ENCODE measurements around the gene AKT3.

Gene AKT3

DNA sequence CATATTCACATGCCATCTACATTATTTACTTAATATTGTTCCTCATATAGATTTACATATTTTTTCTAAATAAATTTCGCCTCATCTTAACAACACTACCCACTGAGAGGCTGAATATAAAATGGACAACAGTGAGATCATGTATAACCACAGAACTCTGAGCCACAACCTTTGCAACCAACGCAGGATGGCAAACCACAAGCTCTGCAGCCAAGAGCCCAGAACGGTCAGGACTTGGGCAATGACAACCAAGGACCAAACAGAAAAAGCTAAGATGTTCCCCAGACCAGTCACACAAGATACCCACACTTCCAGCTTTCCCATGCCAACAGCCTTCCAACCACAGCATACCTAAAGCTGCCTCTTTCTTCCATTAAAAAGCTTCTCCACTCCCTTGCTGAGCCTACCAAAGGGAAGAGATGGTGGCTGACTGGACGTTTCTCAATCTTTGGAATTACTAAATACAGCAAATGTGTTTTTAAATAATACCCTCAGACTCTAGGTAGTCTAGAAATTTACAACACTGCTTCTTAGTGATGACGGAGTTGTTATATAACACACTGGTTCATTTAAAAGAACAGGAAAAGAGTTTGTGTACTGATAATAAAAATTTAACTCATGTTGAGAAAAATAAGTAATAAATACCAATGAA is 117.9 kb downstream of the AKT3 start:
- H3K4me3 ChIP-seq (ENCODE audit: low read length) = no peak overlapping the region
- H4K20me1 ChIP-seq (ENCODE audit: insufficient read depth, low read length) = no peaks in the 10 kb centered on the region
- no peaks in the 10 kb centered on the region for H3K9me2 ChIP-seq (replicated peaks; ENCODE audit: insufficient read depth, low read length)
- H3K27me3 ChIP-seq (replicated peaks; ENCODE audit: insufficient read depth, low read length) = no peaks in the 10 kb centered on the region
- DNase-seq = no peak
- no peaks in the 10 kb centered on the region for H3K9me3 ChIP-seq (replicated peaks; ENCODE audit: insufficient read depth, low read length)
- H3F3A ChIP-seq (ENCODE audit: insufficient read depth, low read length) = peaks cover 22% of the 10 kb centered on the region
- no peaks in the 10 kb centered on the region for H3K36me3 ChIP-seq (replicated peaks; ENCODE audit: insufficient read depth, low read length)
- no peak for TF ChIP-seq EZH2 (optimal IDR thresholded peaks at IDR 0.05; ENCODE audit: low read depth, low read length)
- TF ChIP-seq, protein P1, sequence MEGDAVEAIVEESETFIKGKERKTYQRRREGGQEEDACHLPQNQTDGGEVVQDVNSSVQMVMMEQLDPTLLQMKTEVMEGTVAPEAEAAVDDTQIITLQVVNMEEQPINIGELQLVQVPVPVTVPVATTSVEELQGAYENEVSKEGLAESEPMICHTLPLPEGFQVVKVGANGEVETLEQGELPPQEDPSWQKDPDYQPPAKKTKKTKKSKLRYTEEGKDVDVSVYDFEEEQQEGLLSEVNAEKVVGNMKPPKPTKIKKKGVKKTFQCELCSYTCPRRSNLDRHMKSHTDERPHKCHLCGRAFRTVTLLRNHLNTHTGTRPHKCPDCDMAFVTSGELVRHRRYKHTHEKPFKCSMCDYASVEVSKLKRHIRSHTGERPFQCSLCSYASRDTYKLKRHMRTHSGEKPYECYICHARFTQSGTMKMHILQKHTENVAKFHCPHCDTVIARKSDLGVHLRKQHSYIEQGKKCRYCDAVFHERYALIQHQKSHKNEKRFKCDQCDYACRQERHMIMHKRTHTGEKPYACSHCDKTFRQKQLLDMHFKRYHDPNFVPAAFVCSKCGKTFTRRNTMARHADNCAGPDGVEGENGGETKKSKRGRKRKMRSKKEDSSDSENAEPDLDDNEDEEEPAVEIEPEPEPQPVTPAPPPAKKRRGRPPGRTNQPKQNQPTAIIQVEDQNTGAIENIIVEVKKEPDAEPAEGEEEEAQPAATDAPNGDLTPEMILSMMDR (IDR thresholded peaks at IDR 0.05; ENCODE audit: low read length) = no peak
- TF ChIP-seq EZH2phosphoT487 (IDR thresholded peaks at IDR 0.05; ENCODE audit: low read length) = no peak
- no peaks in the 10 kb centered on the region for H3K79me2 ChIP-seq (ENCODE audit: low read length)
- peak overlapping the region; percentile 15; the same call in 1 of the 2 replicates for H3K27ac ChIP-seq (ENCODE audit: low read length)
- peaks cover 37% of the 10 kb centered on the region for H3K4me1 ChIP-seq (ENCODE audit: low read length)
- peak overlapping the region; percentile 29; the same call in 1 of the 2 replicates for H3K4me2 ChIP-seq (ENCODE audit: low read depth, low read length)
- H2AFZ ChIP-seq (ENCODE audit: low read length) = no peak overlapping the region
- H3K9ac ChIP-seq (ENCODE audit: low read length) = no peak overlapping the region

GRCh38 chr1:243731301-243731891 is 118.6 kb downstream of the AKT3 start:
- no peak for TF ChIP-seq EZH2 (optimal IDR thresholded peaks at IDR 0.05; ENCODE audit: low read depth, low read length)
- TF ChIP-seq, protein P1 (IDR thresholded peaks at IDR 0.05; ENCODE audit: low read length) = no peak
- no peak for TF ChIP-seq EZH2phosphoT487 (IDR thresholded peaks at IDR 0.05; ENCODE audit: low read length)
- no peak overlapping the region for H3K4me3 ChIP-seq (ENCODE audit: low read length)

GRCh38 chr1:243730487-243731150 is 119.4 kb downstream of the AKT3 start:
- no peak overlapping the region for H3K4me3 ChIP-seq (ENCODE audit: low read length)
- TF ChIP-seq EZH2 (optimal IDR thresholded peaks at IDR 0.05; ENCODE audit: low read depth, low read length) (no peak), EZH2phosphoT487 (IDR thresholded peaks at IDR 0.05; ENCODE audit: low read length) (no peak)
- TF ChIP-seq, protein P1 (IDR thresholded peaks at IDR 0.05; ENCODE audit: low read length) = no peak
- no peaks in the 10 kb centered on the region for H3K79me2 ChIP-seq (ENCODE audit: low read length)
- no peaks in the 10 kb centered on the region for H3K36me3 ChIP-seq (replicated peaks; ENCODE audit: insufficient read depth, low read length)
- no peaks in the 10 kb centered on the region for H3K9me2 ChIP-seq (replicated peaks; ENCODE audit: insufficient read depth, low read length)
- H3K4me1 ChIP-seq (ENCODE audit: low read length) = peaks cover 50% of the 10 kb centered on the region
- no peak overlapping the region for H3K27ac ChIP-seq (ENCODE audit: low read length)
- no peak for DNase-seq
- no peak overlapping the region for H3K4me2 ChIP-seq (ENCODE audit: low read depth, low read length)
- no peaks in the 10 kb centered on the region for H3K9me3 ChIP-seq (replicated peaks; ENCODE audit: insufficient read depth, low read length)
- no peak overlapping the region for H3K9ac ChIP-seq (ENCODE audit: low read length)
- H3K27me3 ChIP-seq (replicated peaks; ENCODE audit: insufficient read depth, low read length) = no peaks in the 10 kb centered on the region
- H2AFZ ChIP-seq (ENCODE audit: low read length) = no peak overlapping the region
- H4K20me1 ChIP-seq (ENCODE audit: insufficient read depth, low read length) = no peaks in the 10 kb centered on the region
- peaks cover 29% of the 10 kb centered on the region for H3F3A ChIP-seq (ENCODE audit: insufficient read depth, low read length)

More at GRCh38 chr1:243731301-243731891, 118.6 kb downstream of the AKT3 start:
- DNase-seq = no peak
- H3K4me2 ChIP-seq (ENCODE audit: low read depth, low read length) = no peak overlapping the region
- H3K9me2 ChIP-seq (replicated peaks; ENCODE audit: insufficient read depth, low read length) = no peaks in the 10 kb centered on the region
- H2AFZ ChIP-seq (ENCODE audit: low read length) = no peak overlapping the region
- H3K27me3 ChIP-seq (replicated peaks; ENCODE audit: insufficient read depth, low read length) = no peaks in the 10 kb centered on the region
- peaks cover 29% of the 10 kb centered on the region for H3F3A ChIP-seq (ENCODE audit: insufficient read depth, low read length)
- peaks cover 44% of the 10 kb centered on the region for H3K4me1 ChIP-seq (ENCODE audit: low read length)
- no peaks in the 10 kb centered on the region for H3K36me3 ChIP-seq (replicated peaks; ENCODE audit: insufficient read depth, low read length)
- H3K9me3 ChIP-seq (replicated peaks; ENCODE audit: insufficient read depth, low read length) = no peaks in the 10 kb centered on the region
- no peak overlapping the region for H3K27ac ChIP-seq (ENCODE audit: low read length)
- H4K20me1 ChIP-seq (ENCODE audit: insufficient read depth, low read length) = no peaks in the 10 kb centered on the region
- no peak overlapping the region for H3K9ac ChIP-seq (ENCODE audit: low read length)
- no peaks in the 10 kb centered on the region for H3K79me2 ChIP-seq (ENCODE audit: low read length)

All from MM.1S (cell line).